CD14-positive monocyte (primary cell): ENCODE measurements around the gene TMEM14A. TPM values are rescaled to one million over a fixed set of nuclear protein-coding genes. Genes with fewer than 3 reads are reported as not detected.

Experiments used
- DNase-seq, 3 donors: peaks; one replicate each; pipeline ENCODE4 v3.0.0-alpha.2; 2011 to 2022
- H2AFZ ChIP-seq: 2 replicates; pipeline ENCODE4 v1.6.0; 2012; ENCODE audit warnings: mild to moderate bottlenecking, low read depth, low read length, inconsistent platforms; ENCODE audit not compliant: insufficient read depth, poor library complexity, severe bottlenecking
- H3K27ac ChIP-seq, 2 donors: 1 replicate in 1 of 2; 2 replicates in 1 of 2; pipeline ENCODE4 v1.5.1; 2012 to 2013; ENCODE audit warnings: low read length in 2 of 2, control low read depth in 1 of 2, inconsistent platforms in 1 of 2, low read depth in 1 of 2, mild to moderate bottlenecking in 1 of 2
- H3K27me3 ChIP-seq, 2 donors: one replicate each; pipeline versions ENCODE4 v1.6.0 to v1.6.1; 2011 to 2013; ENCODE audit warnings: low read length in 2 of 2; ENCODE audit not compliant: control insufficient read depth in 2 of 2, insufficient read depth in 2 of 2
- H3K36me3 ChIP-seq, 2 donors: replicated peaks in 1 of 2; 1 replicate in 1 of 2; 2 replicates in 1 of 2; pipeline versions ENCODE4 v1.5.1 to v1.6.1; 2012 to 2013; ENCODE audit warnings: low read length in 2 of 2, control low read depth in 1 of 2, inconsistent platforms in 1 of 2, mild to moderate bottlenecking in 1 of 2; ENCODE audit not compliant: insufficient read depth in 2 of 2, control insufficient read depth in 1 of 2
- H3K4me1 ChIP-seq, 2 donors: 1 replicate in 1 of 2; 2 replicates in 1 of 2; pipeline versions ENCODE4 v1.5.1 to v1.6.1; 2012 to 2013; ENCODE audit warnings: low read length in 2 of 2, control low read depth in 1 of 2, inconsistent platforms in 1 of 2, mild to moderate bottlenecking in 1 of 2, moderate library complexity in 1 of 2; ENCODE audit not compliant: insufficient read depth in 2 of 2, control insufficient read depth in 1 of 2
- H3K4me2 ChIP-seq: replicated peaks from 2 replicates; pipeline ENCODE3; 2012; ENCODE audit warnings: low read length, moderate library complexity, mild to moderate bottlenecking; ENCODE audit not compliant: poor library complexity, severe bottlenecking; ENCODE audit errors: extremely low read depth
- H3K4me3 ChIP-seq, 3 experiments: fragments of 200-600 bp in 1 of 3; sonication (generic) in 1 of 3; replicated peaks in 1 of 3; 1 replicate in 2 of 3; 2 replicates in 1 of 3; pipeline ENCODE4 v1.5.1; 2011 to 2013; ENCODE audit warnings: low read length in 3 of 3, mild to moderate bottlenecking in 3 of 3, control low read depth in 2 of 3, low read depth in 2 of 3, inconsistent platforms in 1 of 3, moderate library complexity in 1 of 3
- H3K79me2 ChIP-seq: 2 replicates; pipeline ENCODE4 v1.6.0; 2012; ENCODE audit warnings: mild to moderate bottlenecking, control low read depth, inconsistent platforms, low read length, moderate library complexity; ENCODE audit not compliant: insufficient read depth
- H3K9ac ChIP-seq: 2 replicates; pipeline ENCODE4 v1.6.0; 2017; ENCODE audit warnings: low read length, mild to moderate bottlenecking; ENCODE audit not compliant: insufficient read depth, poor library complexity, severe bottlenecking
- H3K9me3 ChIP-seq, 2 donors: replicated peaks in 1 of 2; 1 replicate in 1 of 2; 2 replicates in 1 of 2; pipeline versions ENCODE4 v1.5.1 to v1.6.1; 2012 to 2013; ENCODE audit warnings: low read length in 2 of 2, control low read depth in 1 of 2; ENCODE audit not compliant: control insufficient read depth in 1 of 2, insufficient read depth in 1 of 2
- H4K20me1 ChIP-seq: 2 replicates; pipeline ENCODE4 v1.6.0; 2012; ENCODE audit warnings: mild to moderate bottlenecking, low read length, control low read depth, moderate library complexity; ENCODE audit not compliant: insufficient read depth
- H3K27ac Mint-ChIP-seq, 7 donors: one replicate each; pipeline ENCODE4 v1.8.0; 2020; ENCODE audit warnings: mild to moderate bottlenecking in 7 of 7, mixed read lengths in 7 of 7, moderate library complexity in 6 of 7, inconsistent platforms in 2 of 7
- H3K27me3 Mint-ChIP-seq, 3 donors: one replicate each; pipeline ENCODE4 v1.8.0; 2021 to 2022; ENCODE audit warnings: low read depth in 3 of 3, mild to moderate bottlenecking in 3 of 3, mixed read lengths in 3 of 3, moderate library complexity in 3 of 3, inconsistent platforms in 1 of 3
- H3K36me3 Mint-ChIP-seq, 2 donors: one replicate each; pipeline ENCODE4 v1.8.0; 2020; ENCODE audit warnings: mixed read lengths in 2 of 2, inconsistent platforms in 1 of 2, mild to moderate bottlenecking in 1 of 2
- H3K4me1 Mint-ChIP-seq: one replicate; pipeline ENCODE4 v1.8.0; 2020; ENCODE audit warnings: mild to moderate bottlenecking, mixed read lengths
- H3K4me3 Mint-ChIP-seq, 2 donors: one replicate each; pipeline ENCODE4 v1.8.0; 2020; ENCODE audit warnings: mild to moderate bottlenecking in 2 of 2, mixed read lengths in 2 of 2, moderate library complexity in 1 of 2
- H3K9me3 Mint-ChIP-seq, 7 donors: one replicate each; pipeline ENCODE4 v1.8.0; 2020 to 2022; ENCODE audit warnings: mixed read lengths in 7 of 7, mild to moderate bottlenecking in 6 of 7, moderate library complexity in 6 of 7, inconsistent platforms in 2 of 7
- CTCF ChIP-seq: fragments of 200-600 bp; IDR thresholded peaks from one replicate; pipeline ENCODE4 v1.8.0; 2022; ENCODE audit warnings: antibody characterized with exemption, mild to moderate bottlenecking
- WGBS: methylation state at CpG from one replicate; pipeline ENCODE4 v1.1.5; 2013; ENCODE audit warnings: missing lambda C conversion rate; ENCODE audit not compliant: insufficient coverage; 5-methylcytosine and 5-hydroxymethylcytosine counted together
- intact Hi-C, 2 donors: fragments of 100-400 bp; cut with micrococcal nuclease; formaldehyde crosslinking; loops; one replicate each; pipeline versions ENCODE4 v1.15.0 to v1.15.1; 2023
- polyA plus RNA-seq, 3 donors: library from polyadenylated mRNA; depleted of rRNA in 1 of 3; unstranded in 2 of 3; stranded (reverse) in 1 of 3; fragments of 300-500 nt in 2 of 3; fragments of >200 nt in 1 of 3; fragmentation: Illumina TruSeq in 2 of 3; gene quantifications; 1 replicate in 2 of 3; 2 replicates in 1 of 3; pipeline ENCODE4 v1.2.3, GENCODE V29; 2012 to 2021

The TMEM14A gene
- polyA plus RNA-seq, 3 donors, result 0.08 to 0.23 (median 0.20) TPM

- TF ChIP-seq CTCF, result no peak
- DNase-seq, result no peak
- no peaks in the 10 kb centered on the region for H3K4me1 ChIP-seq
- H3K4me3 Mint-ChIP-seq, result no peak overlapping the region
- no peaks in the 10 kb centered on the region for H3K36me3 Mint-ChIP-seq
- peaks cover 0 to 1% (median 1%) of the 10 kb centered on the region in 3 donors for H3K27me3 Mint-ChIP-seq
- H3K4me3 ChIP-seq, result no peak overlapping the region
- H3K9me3 ChIP-seq, result no peaks in the 10 kb centered on the region
- no peaks in the 10 kb centered on the region for H4K20me1 ChIP-seq
- intact Hi-C loops, result no loop called here
- WGBS, result 100% methylated on average over 1 of the region's 2 CpGs
- no peaks in the 10 kb centered on the region for H3K27me3 ChIP-seq
- H3K4me2 ChIP-seq, result no peak overlapping the region
- H3K36me3 ChIP-seq, result no peaks in the 10 kb centered on the region
- peak overlapping the region in 1 of 7 donors; percentile 32 for H3K27ac Mint-ChIP-seq
- no peak overlapping the region for H3K9ac ChIP-seq
- H2AFZ ChIP-seq, result no peak overlapping the region
- no peaks in the 10 kb centered on the region for H3K4me1 Mint-ChIP-seq
- no peak overlapping the region for H3K27ac ChIP-seq
- no peaks in the 10 kb centered on the region for H3K9me3 Mint-ChIP-seq
- H3K79me2 ChIP-seq, result no peaks in the 10 kb centered on the region
These were observed 57.0 kb downstream of the TMEM14A start for GRCh38 chr6:52727908-52728307.

- Mint-ChIP-seq H3K27me3 (peaks cover 0 to 3% (median 1%) of the 10 kb centered on the region in 3 donors), H3K9me3 (no peaks in the 10 kb centered on the region), H3K4me1 (no peaks in the 10 kb centered on the region), H3K27ac (no peak overlapping the region), H3K36me3 (no peaks in the 10 kb centered on the region), H3K4me3 (no peak overlapping the region)
- no peak overlapping the region for H2AFZ ChIP-seq
- H3K79me2 ChIP-seq, result no peaks in the 10 kb centered on the region
- no peak overlapping the region for H3K4me3 ChIP-seq
- DNase-seq, result no peak
- no peak overlapping the region for H3K9ac ChIP-seq
- WGBS, result 100% methylated on average over 1 of the region's 3 CpGs
- no peaks in the 10 kb centered on the region for H3K9me3 ChIP-seq
- no peaks in the 10 kb centered on the region for H3K4me1 ChIP-seq
- intact Hi-C loops, result no loop called here
- H3K27me3 ChIP-seq, result no peaks in the 10 kb centered on the region
- H3K27ac ChIP-seq, result no peak overlapping the region
- H4K20me1 ChIP-seq, result no peaks in the 10 kb centered on the region
- no peak for TF ChIP-seq CTCF
- no peaks in the 10 kb centered on the region for H3K36me3 ChIP-seq
- H3K4me2 ChIP-seq, result no peak overlapping the region
These were observed 57.5 kb downstream of the TMEM14A start for GRCh38 chr6:52728394-52728793.
